Measurements from ENCODE around the gene EHHADH. TPM values are rescaled to one million over a fixed set of nuclear protein-coding genes. Genes with fewer than 3 reads are reported as not detected.

The EHHADH gene
- total and polyA plus RNA-seq, 4 experiments from 2014 or later = 1.1 to 1.6 (median 1.4) TPM

DNA sequence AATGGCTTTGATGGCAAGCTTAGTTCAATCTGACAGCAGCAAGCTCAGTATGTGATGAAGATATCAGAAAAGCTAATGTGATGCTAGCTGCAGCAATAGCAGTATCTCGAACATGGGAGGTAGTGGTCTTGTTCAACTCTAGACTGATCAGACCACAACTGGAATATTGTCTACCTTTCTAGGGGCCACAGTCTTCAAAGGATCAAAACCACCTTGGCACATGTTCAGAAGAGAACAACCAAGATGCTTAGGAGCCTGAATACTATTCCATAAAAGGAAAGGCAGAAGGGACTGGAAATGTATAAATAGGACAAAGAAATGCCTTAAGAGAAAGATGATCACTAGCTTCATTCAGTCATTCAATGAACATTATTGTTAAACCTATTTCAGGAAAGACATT lies 103.3 kb downstream of the EHHADH start:
- Histone ChIP-seq H3K9me3 (ENCODE audit: control insufficient read depth in 1 of 2, low read length in 2 of 2) (no peaks in the 10 kb centered on the region), H3K27ac (ENCODE audit: low read depth, low read length) (no peak overlapping the region), H3K4me3 (ENCODE audit: low read length in 2 of 2) (no peak overlapping the region), H3K36me3 (ENCODE audit: insufficient read depth, low read length) (no peaks in the 10 kb centered on the region), H3K4me1 (ENCODE audit: insufficient read depth, low read length) (peaks cover 4% of the 10 kb centered on the region), H3K27me3 (ENCODE audit: insufficient read depth, low read length) (peaks cover 18% of the 10 kb centered on the region)
- intact Hi-C loops (cut with micrococcal nuclease) = no loop called here
- H3K4me1 Mint-ChIP-seq = peaks cover 0 to 4% (median 3%) of the 10 kb centered on the region in 4 donors
- no peaks in the 10 kb centered on the region for H3K36me3 Mint-ChIP-seq
- H3K9me3 Mint-ChIP-seq = no peaks in the 10 kb centered on the region
- ChIA-PET POLR2A (ENCODE audit: partially characterized antibody) (no interaction called here), CTCF (ENCODE audit: partially characterized antibody) (no interaction called here)
- DNase-seq = no peak
- peaks cover 20 to 21% of the 10 kb centered on the region in 2 donors for H3K27me3 Mint-ChIP-seq
- H3K4me3 Mint-ChIP-seq = peak overlapping the region in 2 of 8 donors; percentile 2 to 5
- H3K27ac Mint-ChIP-seq = no peak overlapping the region

DNA sequence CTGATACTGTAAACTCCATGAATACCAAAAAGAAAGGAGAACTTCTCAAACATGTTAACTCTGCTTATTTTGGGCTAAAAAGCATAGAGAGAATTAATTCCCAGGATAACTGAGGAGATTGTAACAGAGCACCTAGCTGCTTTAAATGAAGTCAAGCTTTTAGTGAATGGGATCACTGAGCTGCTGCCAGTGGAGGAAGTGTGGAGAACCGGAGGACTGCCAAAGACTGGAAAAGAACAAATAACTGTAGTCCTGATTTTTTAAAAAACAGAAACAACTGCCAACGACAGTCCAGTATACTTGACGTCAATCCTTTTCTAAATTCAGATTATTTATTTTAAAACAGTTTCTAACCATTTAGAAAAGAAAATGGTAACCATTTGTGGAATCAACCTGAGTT lies 104.3 kb downstream of the EHHADH start:
- Mint-ChIP-seq H3K36me3 (no peaks in the 10 kb centered on the region), H3K4me1 (peaks cover 0 to 4% (median 3%) of the 10 kb centered on the region in 4 donors), H3K27ac (no peak overlapping the region), H3K27me3 (peaks cover 20 to 21% of the 10 kb centered on the region in 2 donors), H3K4me3 (no peak overlapping the region), H3K9me3 (no peaks in the 10 kb centered on the region)
- ChIA-PET CTCF (ENCODE audit: partially characterized antibody) (interaction anchor here (0.5 kb wide), 1 partner anchor 464 kb away, joined by 3 read pairs; no protein-coding TSS in a partner anchor), POLR2A (ENCODE audit: partially characterized antibody) (no interaction called here)
- Histone ChIP-seq H3K36me3 (ENCODE audit: insufficient read depth, low read length) (no peaks in the 10 kb centered on the region), H3K4me1 (ENCODE audit: insufficient read depth, low read length) (peaks cover 4% of the 10 kb centered on the region), H3K4me3 (ENCODE audit: low read length in 2 of 2) (no peak overlapping the region), H3K27ac (ENCODE audit: low read depth, low read length) (no peak overlapping the region), H3K27me3 (ENCODE audit: insufficient read depth, low read length) (peaks cover 16% of the 10 kb centered on the region), H3K9me3 (ENCODE audit: control insufficient read depth in 1 of 2, low read length in 2 of 2) (no peaks in the 10 kb centered on the region)
- intact Hi-C loops (cut with micrococcal nuclease) = no loop called here
- DNase-seq = no peak

DNA sequence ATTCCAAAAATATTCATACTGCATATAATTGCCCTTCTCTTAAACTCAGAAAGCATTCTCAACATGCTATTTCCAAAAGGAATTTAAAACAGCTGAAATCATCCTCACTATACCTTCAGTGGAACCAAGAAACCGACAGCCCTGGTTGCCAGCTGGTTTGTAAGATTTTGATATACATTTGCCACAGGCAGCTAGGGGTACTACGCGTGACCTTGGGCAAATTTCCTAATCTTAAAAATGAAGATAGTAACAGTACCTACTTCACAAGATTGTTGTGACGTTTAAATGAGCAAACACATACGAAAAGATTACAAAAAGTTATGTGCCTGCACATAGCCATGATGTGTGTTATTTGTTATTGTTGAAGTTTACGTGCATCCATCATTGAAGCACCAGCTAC lies 108.3 kb downstream of the EHHADH start:
- H3K4me3 ChIP-seq (ENCODE audit: low read length in 2 of 2) = no peak overlapping the region
- H3K27me3 ChIP-seq (ENCODE audit: insufficient read depth, low read length) = peaks cover 4% of the 10 kb centered on the region
- Mint-ChIP-seq H3K27ac (no peak overlapping the region), H3K4me3 (no peak overlapping the region), H3K27me3 (peaks cover 5 to 8% of the 10 kb centered on the region in 2 donors), H3K4me1 (no peaks in the 10 kb centered on the region), H3K36me3 (no peaks in the 10 kb centered on the region), H3K9me3 (no peaks in the 10 kb centered on the region)
- H3K36me3 ChIP-seq (ENCODE audit: insufficient read depth, low read length) = no peaks in the 10 kb centered on the region
- DNase-seq = no peak
- intact Hi-C loops (cut with micrococcal nuclease) = no loop called here
- ChIA-PET POLR2A (ENCODE audit: partially characterized antibody) (no interaction called here), CTCF (ENCODE audit: partially characterized antibody) (no interaction called here)
- no peak overlapping the region for H3K27ac ChIP-seq (ENCODE audit: low read depth, low read length)
- H3K9me3 ChIP-seq (ENCODE audit: control insufficient read depth in 1 of 2, low read length in 2 of 2) = no peaks in the 10 kb centered on the region
- no peaks in the 10 kb centered on the region for H3K4me1 ChIP-seq (ENCODE audit: insufficient read depth, low read length)

DNA sequence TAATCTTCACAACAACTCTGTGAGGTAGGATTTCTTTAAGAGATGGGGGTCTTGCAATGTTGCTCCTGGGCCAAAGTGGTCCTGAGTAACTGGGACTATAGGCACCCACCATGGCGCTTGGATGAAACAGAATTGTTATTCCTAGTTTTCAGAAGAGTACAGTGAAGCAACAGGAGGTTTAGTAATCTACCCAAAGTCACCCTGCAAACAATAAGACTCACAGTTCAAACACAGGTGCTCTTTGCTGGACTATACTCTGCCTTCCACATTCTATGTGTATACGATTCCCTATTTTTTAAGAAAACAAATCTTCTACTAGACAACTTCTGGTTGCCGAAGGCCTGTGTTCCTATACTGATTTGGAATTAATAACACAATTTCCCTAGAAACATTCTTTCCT lies 109.1 kb downstream of the EHHADH start:
- Histone ChIP-seq H3K27me3 (ENCODE audit: insufficient read depth, low read length) (peaks cover 4% of the 10 kb centered on the region), H3K9me3 (ENCODE audit: control insufficient read depth in 1 of 2, low read length in 2 of 2) (no peaks in the 10 kb centered on the region), H3K4me3 (ENCODE audit: low read length in 2 of 2) (no peak overlapping the region), H3K27ac (ENCODE audit: low read depth, low read length) (no peak overlapping the region), H3K4me1 (ENCODE audit: insufficient read depth, low read length) (no peaks in the 10 kb centered on the region), H3K36me3 (ENCODE audit: insufficient read depth, low read length) (no peaks in the 10 kb centered on the region)
- intact Hi-C loops (cut with micrococcal nuclease) = no loop called here
- Mint-ChIP-seq H3K4me1 (no peaks in the 10 kb centered on the region), H3K27me3 (peaks cover 3 to 4% of the 10 kb centered on the region in 2 donors), H3K4me3 (no peak overlapping the region), H3K27ac (no peak overlapping the region), H3K9me3 (no peaks in the 10 kb centered on the region), H3K36me3 (no peaks in the 10 kb centered on the region)
- ChIA-PET CTCF (ENCODE audit: partially characterized antibody) (interaction anchor here (1.1 kb wide), 1 partner anchor 34 kb away, joined by 3 read pairs; no protein-coding TSS in a partner anchor), POLR2A (ENCODE audit: partially characterized antibody) (no interaction called here)
- no peak for DNase-seq

Small RNA genes lying within 50 kb of the gene (microRNA-seq; reads per million reads assigned to microRNA genes)
- not detected for gene MIR5588 (ENCODE audit: borderline microRNAs expressed, borderline number of aligned reads, borderline replicate concordance)

Other genes starting within 250 kb of the EHHADH start
- gene C3orf70, start 101.0 kb downstream of the EHHADH start, total RNA-seq = not detected
- not detected for gene C3orf70, start 101.0 kb downstream of the EHHADH start, polyA plus RNA-seq
- 1 to 10 TPM; 8.7 to 9.3 TPM for gene MAP3K13, start 109.1 kb upstream of the EHHADH start, total RNA-seq
- gene MAP3K13, start 109.1 kb upstream of the EHHADH start, polyA plus RNA-seq = 10 to 100 TPM; 41.5 to 47.9 TPM
- 10 to 100 TPM; 26.5 to 28.0 TPM for gene TMEM41A, start 245.0 kb upstream of the EHHADH start, total RNA-seq
- gene TMEM41A, start 245.0 kb upstream of the EHHADH start, polyA plus RNA-seq = 10 to 100 TPM; 22.2 to 23.6 TPM

Measured in CD4-positive, alpha-beta memory T cell (primary cell).